Parathyroid adenoma (tissue), 2 donors: ENCODE data around the gene BMPR1B.

Source experiments
- H2AFZ ChIP-seq: fragments of 300-600 bp; sonication (generic); one replicate; pipeline ENCODE4 v1.7.0; 2017; ENCODE audit warnings: antibody characterized with exemption, mild to moderate bottlenecking
- H3K27ac ChIP-seq: fragments of 300-600 bp; sonication (generic); one replicate; pipeline ENCODE4 v1.7.0; 2017
- H3K27me3 ChIP-seq: fragments of 300-600 bp; sonication (generic); one replicate; pipeline ENCODE4 v1.7.0; 2017; ENCODE audit warnings: low read length; ENCODE audit not compliant: control insufficient read depth, insufficient read depth
- H3K36me3 ChIP-seq: fragments of 300-600 bp; sonication (generic); one replicate; pipeline ENCODE4 v1.7.0; 2017; ENCODE audit warnings: low read length; ENCODE audit not compliant: control insufficient read depth, insufficient read depth
- H3K4me1 ChIP-seq: fragments of 300-600 bp; sonication (generic); one replicate; pipeline ENCODE4 v1.7.0; 2017; ENCODE audit warnings: control low read depth
- H3K4me2 ChIP-seq: fragments of 300-600 bp; sonication (generic); one replicate; pipeline ENCODE4 v1.7.0; 2017; ENCODE audit warnings: low read length
- H3K4me3 ChIP-seq: fragments of 300-600 bp; sonication (generic); one replicate; pipeline ENCODE4 v1.7.0; 2017; ENCODE audit warnings: low read depth, low read length
- H3K79me2 ChIP-seq: fragments of 300-600 bp; sonication (generic); one replicate; pipeline ENCODE4 v1.7.0; 2017; ENCODE audit warnings: control low read depth
- H3K9ac ChIP-seq: fragments of 300-600 bp; sonication (generic); one replicate; pipeline ENCODE4 v1.7.0; 2017; ENCODE audit warnings: mild to moderate bottlenecking
- H3K9me3 ChIP-seq: fragments of 300-600 bp; sonication (generic); one replicate; pipeline ENCODE4 v1.7.0; 2017; ENCODE audit warnings: low read length; ENCODE audit not compliant: control insufficient read depth
- CTCF ChIP-seq: fragments of 300-600 bp; sonication (generic); IDR thresholded peaks from one replicate; pipeline ENCODE4 v1.7.0; 2017; ENCODE audit warnings: antibody characterized with exemption, mild to moderate bottlenecking
- donor health status: primary hyperparathyroidism.

BMPR1B gene

GRCh38 chr4:95151255-95151654 lies 393.5 kb downstream of the BMPR1B start:
- Histone ChIP-seq H3K4me1 (no peaks in the 10 kb centered on the region), H3K4me3 (no peak overlapping the region), H3K4me2 (no peak overlapping the region), H3K27me3 (no peaks in the 10 kb centered on the region), H3K9ac (no peak overlapping the region), H3K79me2 (no peaks in the 10 kb centered on the region), H3K27ac (no peak overlapping the region), H3K9me3 (no peaks in the 10 kb centered on the region), H2AFZ (no peak overlapping the region), H3K36me3 (no peaks in the 10 kb centered on the region)
- no peak for TF ChIP-seq CTCF

GRCh38 chr4:95153182-95153581 lies 395.4 kb downstream of the BMPR1B start:
- no peak for TF ChIP-seq CTCF
- Histone ChIP-seq H3K4me1 (no peaks in the 10 kb centered on the region), H2AFZ (no peak overlapping the region), H3K27me3 (no peaks in the 10 kb centered on the region), H3K27ac (no peak overlapping the region), H3K9me3 (no peaks in the 10 kb centered on the region), H3K79me2 (no peaks in the 10 kb centered on the region), H3K4me3 (no peak overlapping the region), H3K4me2 (no peak overlapping the region), H3K36me3 (no peaks in the 10 kb centered on the region), H3K9ac (no peak overlapping the region)

- no peak overlapping the region for H3K27ac ChIP-seq
- H3K79me2 ChIP-seq: no peaks in the 10 kb centered on the region
- no peak overlapping the region for H3K9ac ChIP-seq
- no peaks in the 10 kb centered on the region for H3K36me3 ChIP-seq
- H3K9me3 ChIP-seq: no peaks in the 10 kb centered on the region
- no peak overlapping the region for H2AFZ ChIP-seq
- H3K4me1 ChIP-seq: no peaks in the 10 kb centered on the region
- no peak overlapping the region for H3K4me3 ChIP-seq
- no peaks in the 10 kb centered on the region for H3K27me3 ChIP-seq
- TF ChIP-seq CTCF: no peak
- no peak overlapping the region for H3K4me2 ChIP-seq
Observed at GRCh38 chr4:95155759-95156451, 398.1 kb downstream of the BMPR1B start.

GRCh38 chr4:95156452-95156765 lies 398.7 kb downstream of the BMPR1B start:
- Histone ChIP-seq H3K27me3 (no peaks in the 10 kb centered on the region), H3K36me3 (no peaks in the 10 kb centered on the region), H3K79me2 (no peaks in the 10 kb centered on the region), H3K4me1 (no peaks in the 10 kb centered on the region), H3K9me3 (no peaks in the 10 kb centered on the region), H3K27ac (no peak overlapping the region), H3K4me2 (no peak overlapping the region), H3K9ac (no peak overlapping the region), H3K4me3 (no peak overlapping the region), H2AFZ (no peak overlapping the region)
- no peak for TF ChIP-seq CTCF

DNA sequence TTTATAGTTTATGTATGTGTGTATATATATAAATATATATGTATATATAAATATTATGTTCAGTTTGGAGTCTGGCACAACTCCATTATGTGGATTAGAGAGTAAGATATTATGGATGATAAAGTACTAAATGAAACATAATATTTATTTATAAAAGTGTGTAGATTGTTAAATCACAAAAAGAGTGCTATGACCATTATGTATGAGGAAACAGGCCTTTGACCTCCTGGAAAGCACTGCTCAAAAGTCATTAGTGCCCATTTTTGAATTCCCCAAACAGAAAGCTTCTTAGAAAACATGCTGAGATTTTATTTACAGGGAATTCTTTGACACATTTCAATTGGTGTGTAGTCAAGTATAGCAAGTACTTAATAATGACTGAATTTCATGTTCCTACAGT lies 399.8 kb downstream of the BMPR1B start:
- no peak overlapping the region for H3K9ac ChIP-seq
- H3K27me3 ChIP-seq: no peaks in the 10 kb centered on the region
- no peak overlapping the region for H3K4me3 ChIP-seq
- H3K9me3 ChIP-seq: no peaks in the 10 kb centered on the region
- no peak overlapping the region for H2AFZ ChIP-seq
- no peaks in the 10 kb centered on the region for H3K36me3 ChIP-seq
- H3K27ac ChIP-seq: no peak overlapping the region
- no peak for TF ChIP-seq CTCF
- no peaks in the 10 kb centered on the region for H3K4me1 ChIP-seq
- H3K4me2 ChIP-seq: no peak overlapping the region
- no peaks in the 10 kb centered on the region for H3K79me2 ChIP-seq
